SK-MEL-5 (cell line): ENCODE measurements around the gene FDPS. TPM values are rescaled to one million over a fixed set of nuclear protein-coding genes. Genes with fewer than 3 reads are reported as not detected.

ENCODE experiments used
- DNase-seq: peaks from one replicate; pipeline ENCODE4 v3.0.0-alpha.2; 2016; ENCODE audit warnings: low read depth, low spot score
- in situ Hi-C: cut with HindIII; loops from 2 replicates; pipeline ENCODE4 v1.10.0; 2016; ENCODE audit warnings: low sequenced_read_pairs, high pct_unique_total_duplicates, low pct_unique_long_range_greater_than_20kb
- polyA plus RNA-seq, 2 experiments: library from polyadenylated mRNA; depleted of rRNA; stranded (reverse); fragments of >200 nt; gene quantifications; 2 replicates each; pipeline ENCODE4 v1.2.3, GENCODE V29; 2015
- total RNA-seq: library from RNA; depleted of rRNA; stranded (reverse); fragments of >200 nt; shearing (Covaris generic); gene quantifications from 2 replicates; pipeline ENCODE4 v1.2.3, GENCODE V29; 2014; rRNA removed

FDPS gene
- 202 and 212 TPM in 2 replicates for total RNA-seq
- polyA plus RNA-seq (2015; cell fraction: cytosol; rRNA removed), result 160 and 171 TPM in 2 replicates
- 269 and 279 TPM in 2 replicates for polyA plus RNA-seq (2015; cell fraction: nucleus; rRNA removed)

- DNase-seq, result peak; percentile 100
- in situ Hi-C loops, result no loop called here
Measured at GRCh38 chr1:155308493-155309422, at the start of gene FDPS. Gene FDPS (plus strand): TSS chr1:155308866. CDS start chr1:155309790, 924 bp downstream.

DNA sequence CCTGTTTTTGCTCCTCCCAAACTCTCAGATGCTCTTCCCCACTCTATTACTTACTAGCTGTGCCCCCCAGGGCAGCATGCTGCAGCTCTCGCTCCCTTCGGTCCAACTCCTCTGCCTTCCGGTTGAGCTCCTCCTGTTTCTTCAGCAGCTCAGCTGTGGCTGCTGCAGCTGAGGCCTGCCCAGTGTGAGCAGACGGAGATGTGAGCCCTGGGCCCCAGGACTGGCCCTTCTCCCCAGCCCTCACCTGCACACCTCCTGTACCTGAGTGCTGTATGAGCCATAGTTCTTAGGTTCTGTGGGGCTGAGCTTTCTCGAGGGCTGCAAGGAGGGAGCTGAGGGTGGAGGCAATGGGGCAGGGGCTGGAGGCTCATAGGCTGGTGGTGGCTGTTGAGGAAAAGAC is 48.4 kb upstream of the FDPS start:
- no peak for DNase-seq
- in situ Hi-C loops, result no loop called here

DNA sequence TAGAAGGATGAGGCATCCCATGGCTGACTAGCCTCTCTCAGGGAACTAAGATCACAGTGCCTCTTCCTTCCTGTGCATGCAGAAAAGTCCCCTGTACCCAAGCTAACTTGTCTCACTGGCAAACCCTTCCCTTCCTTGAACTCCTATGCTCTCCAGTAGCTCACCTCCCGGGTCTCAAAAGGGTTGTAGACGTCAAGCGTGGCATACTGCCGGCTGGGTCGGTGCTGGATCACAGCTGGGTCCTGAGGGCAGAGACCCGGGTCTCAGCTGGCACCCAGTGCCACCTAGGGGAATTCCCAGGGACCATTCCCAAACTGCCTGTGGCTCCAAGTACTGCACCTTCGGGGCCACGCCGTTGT is 47.2 kb upstream of the FDPS start:
- in situ Hi-C loops, result no loop called here
- no peak for DNase-seq

GRCh38 chr1:155261852-155262673 is 46.6 kb upstream of the FDPS start, which contains the start of gene SCAMP3:
Gene SCAMP3 (minus strand): TSS chr1:155262360. CDS start chr1:155262151, 209 bp downstream.
- in situ Hi-C loops, result no loop called here
- peak; percentile 100 for DNase-seq

DNA sequence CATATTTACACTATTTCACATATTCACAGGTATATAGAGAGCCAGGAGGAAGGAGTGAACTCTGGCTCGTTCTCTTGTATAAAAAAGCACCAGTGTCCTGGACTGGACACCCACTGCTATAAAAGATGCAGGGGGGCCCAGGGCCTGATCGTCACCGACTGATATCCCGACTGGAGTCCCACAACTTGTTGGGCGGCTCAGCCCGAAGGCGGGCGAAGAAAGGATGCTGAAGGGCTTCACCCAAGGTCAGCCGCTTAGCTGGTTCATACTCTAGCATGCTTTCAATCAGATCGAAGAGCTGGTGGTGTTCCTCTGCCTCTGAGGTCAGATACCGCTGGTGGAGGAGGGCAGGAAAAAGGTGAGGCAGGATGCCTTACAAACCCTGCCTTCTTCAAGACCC is 45.6 kb upstream of the FDPS start:
- in situ Hi-C loops, result no loop called here
- DNase-seq, result no peak

GRCh38 chr1:155266553-155266952 is 42.1 kb upstream of the FDPS start:
- in situ Hi-C loops, result no loop called here

GRCh38 chr1:155267373-155267772 is 41.3 kb upstream of the FDPS start:
- DNase-seq, result no peak
- in situ Hi-C loops, result no loop called here

More at GRCh38 chr1:155266553-155266952, 42.1 kb upstream of the FDPS start:
- no peak for DNase-seq

- no peak for DNase-seq
- in situ Hi-C loops, result no loop called here
Measured at GRCh38 chr1:155268630-155269029, 40.0 kb upstream of the FDPS start.

- DNase-seq, result no peak
- in situ Hi-C loops, result no loop called here
Measured at GRCh38 chr1:155269381-155269780, 39.3 kb upstream of the FDPS start.

DNA sequence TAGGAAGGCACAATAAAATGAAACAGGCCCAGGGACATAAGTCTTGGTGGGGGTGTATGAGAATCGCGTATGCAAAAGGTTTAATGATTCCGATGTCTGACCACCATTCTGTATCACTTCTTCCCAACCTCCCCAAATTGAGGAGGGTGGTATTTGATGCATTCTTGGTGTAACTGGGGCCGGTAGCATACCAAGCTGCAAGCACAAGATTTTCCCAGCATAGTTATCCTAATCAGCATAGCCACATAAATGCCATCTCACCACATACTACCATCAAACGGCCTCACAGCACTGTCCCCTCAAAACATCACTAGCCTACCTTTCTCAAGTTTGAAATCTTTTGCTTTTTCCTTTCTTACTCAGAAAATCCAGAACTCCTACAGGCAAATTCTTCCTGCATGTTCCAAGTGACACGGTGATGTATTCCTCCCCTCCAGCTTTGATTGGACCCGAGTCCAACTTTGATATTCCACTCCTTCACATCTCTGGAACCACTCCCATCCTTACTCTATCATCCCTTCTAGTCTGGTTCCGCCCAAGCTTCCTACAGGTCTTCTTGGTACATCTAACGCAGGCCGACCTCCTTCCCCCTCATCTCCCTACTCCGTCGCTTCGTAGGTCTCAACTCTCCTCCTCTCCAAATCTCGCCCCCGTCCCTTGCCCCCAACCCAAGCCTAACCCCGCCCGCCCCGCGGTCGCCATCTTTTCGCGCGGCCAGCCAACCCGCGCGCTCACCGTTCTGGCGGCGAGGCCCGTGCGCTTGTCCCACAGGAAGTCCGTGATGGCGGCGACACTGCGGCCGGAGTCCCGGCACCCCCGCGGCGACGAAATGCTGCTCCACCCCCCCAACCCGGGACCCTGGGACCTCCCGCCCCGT is 36.0 kb upstream of the FDPS start:
- peak; percentile 58 for DNase-seq
- in situ Hi-C loops, result no loop called here

DNA sequence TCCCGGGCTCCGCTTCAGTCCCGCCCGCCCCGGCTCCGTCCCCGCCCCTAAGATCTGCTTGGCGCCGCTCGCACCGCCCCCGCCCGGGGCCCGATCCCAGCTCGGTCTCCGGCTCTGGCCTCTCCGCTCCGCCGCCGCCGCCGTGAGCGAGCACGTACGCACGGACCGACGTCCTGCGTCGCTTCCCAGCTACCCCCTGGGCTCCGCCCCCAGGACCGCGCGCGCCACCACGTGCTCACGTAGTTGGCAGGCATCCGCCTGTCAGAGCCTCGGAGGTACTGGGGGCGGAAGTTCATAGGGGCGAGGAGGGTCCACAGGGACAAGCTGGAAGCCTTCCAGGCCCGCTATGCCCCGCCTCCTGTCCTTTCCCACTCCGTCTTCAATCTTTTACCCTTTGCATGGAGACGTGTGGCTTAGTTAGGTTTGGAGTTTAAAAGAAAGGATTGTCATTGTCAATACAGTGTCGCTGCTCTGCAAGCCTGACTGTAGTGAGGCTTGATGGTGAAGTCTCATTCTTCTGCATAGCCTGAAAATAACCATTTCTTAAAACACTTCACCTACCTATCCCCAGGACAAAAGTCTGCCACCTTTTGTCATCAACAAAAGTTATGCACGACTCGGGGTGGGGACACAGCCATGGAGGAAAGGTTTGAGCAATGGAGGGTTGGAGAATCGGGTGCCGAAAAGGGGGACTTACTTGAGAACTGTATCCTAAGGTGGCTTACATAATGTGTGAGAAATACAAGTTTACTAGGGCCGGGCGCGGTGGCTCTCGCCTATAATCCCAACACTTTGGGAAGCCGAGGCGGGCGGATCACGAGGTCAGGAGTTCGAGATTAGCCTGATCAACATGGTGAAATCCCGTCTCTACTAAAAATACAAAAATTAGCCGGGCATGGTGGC is 35.1 kb upstream of the FDPS start, which contains the start of gene CLK2:
Gene CLK2, minus strand, starts transcription at position 162 of the 903 bp plus-strand sequence. CDS start 2,527 bp downstream, outside the sequence.
- in situ Hi-C loops, result no loop called here
- peak; percentile 98 for DNase-seq

DNA sequence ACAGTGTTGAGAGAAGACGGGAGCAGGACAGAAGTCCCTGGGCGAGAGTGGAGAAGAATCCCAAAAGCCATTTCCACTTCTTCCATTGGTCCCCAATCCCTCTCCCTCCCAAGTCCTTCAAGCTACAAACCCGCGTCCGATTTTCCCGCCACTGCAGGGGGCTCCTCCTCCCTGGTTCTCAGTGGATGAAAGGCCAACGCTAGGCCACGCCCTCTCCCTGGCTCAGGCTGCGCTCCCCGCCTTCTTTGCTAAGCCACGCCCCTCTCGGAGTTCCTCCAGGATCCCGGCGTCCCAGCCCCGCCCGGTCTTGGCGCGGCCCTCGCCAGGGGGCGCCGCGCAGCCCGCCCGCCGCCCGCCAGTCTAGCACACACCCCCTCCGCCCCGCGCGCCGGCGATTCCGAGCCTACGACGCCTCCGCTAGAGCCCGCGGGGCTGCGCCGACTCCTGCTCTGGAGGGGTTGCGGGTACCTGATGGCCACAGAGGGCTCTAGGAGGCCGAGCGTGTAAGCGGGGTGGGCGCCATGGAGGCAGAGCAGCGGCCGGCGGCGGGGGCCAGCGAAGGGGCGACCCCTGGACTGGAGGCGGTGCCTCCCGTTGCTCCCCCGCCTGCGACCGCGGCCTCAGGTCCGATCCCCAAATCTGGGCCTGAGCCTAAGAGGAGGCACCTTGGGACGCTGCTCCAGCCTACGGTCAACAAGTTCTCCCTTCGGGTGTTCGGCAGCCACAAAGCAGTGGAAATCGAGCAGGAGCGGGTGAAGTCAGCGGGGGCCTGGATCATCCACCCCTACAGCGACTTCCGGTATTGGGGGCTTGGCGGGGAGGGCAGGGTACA is 31.4 kb upstream of the FDPS start, which contains the start of gene HCN3:
Gene HCN3, plus strand, starts transcription at position 394 of the 832 bp plus-strand sequence. Its CDS starts 128 bp downstream, at position 522.
- in situ Hi-C loops, result no loop called here
- peak; percentile 98 for DNase-seq

GRCh38 chr1:155277902-155278688 is 30.6 kb upstream of the FDPS start:
- DNase-seq, result peak; percentile 61
- in situ Hi-C loops, result no loop called here

GRCh38 chr1:155278689-155279160 is 29.9 kb upstream of the FDPS start:
- no peak for DNase-seq
- in situ Hi-C loops, result no loop called here

DNA sequence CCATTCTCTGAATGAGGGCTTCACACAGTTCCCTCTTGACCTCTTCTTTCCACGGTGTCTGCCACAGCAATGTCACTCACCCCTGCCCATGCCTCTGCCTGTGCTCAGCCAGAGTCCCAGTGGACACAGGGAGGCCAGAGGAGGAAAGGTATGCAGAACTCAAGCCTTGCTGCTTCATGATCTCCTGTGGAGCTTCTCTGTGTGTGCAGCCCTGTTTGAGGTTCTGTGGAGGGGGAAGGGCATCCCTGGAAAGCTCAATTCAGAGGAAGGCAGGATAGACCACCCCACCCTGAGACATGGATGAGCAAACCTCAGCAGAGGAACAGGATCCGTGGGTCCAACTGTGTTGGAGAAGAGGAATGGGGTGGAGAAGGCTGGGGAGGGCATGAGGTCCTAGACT is 29.4 kb upstream of the FDPS start:
- no peak for DNase-seq

More for the DNA sequence above, 29.4 kb upstream of the FDPS start:
- in situ Hi-C loops, result no loop called here
